B cell (primary cell): ENCODE measurements around the gene SYNE2. TPM values are rescaled to one million over a fixed set of nuclear protein-coding genes. Genes with fewer than 3 reads are reported as not detected.

Experiments used
- ATAC-seq: fragments of 200-7000 bp; cut with Tn5 transposase; one replicate; pipeline ENCODE4 v1.10.0; 2021; ENCODE audit warnings: low read depth, mild to moderate bottlenecking, moderate number of reproducible peaks, moderate library complexity
- CTCF ChIA-PET: fragments of 350-600 bp; sonication (Branson Sonifier 250); formaldehyde crosslinking; loops from one replicate; lab custom pipeline; 2021; ENCODE audit warnings: antibody characterized with exemption, inconsistent platforms; lab: Charles Lee
- POLR2A ChIA-PET: fragments of 350-600 bp; sonication (Branson Sonifier 250); formaldehyde crosslinking; loops from one replicate; lab custom pipeline; 2021; ENCODE audit warnings: antibody characterized with exemption; lab: Charles Lee
- DNase-seq: peaks from one replicate; pipeline ENCODE4 v3.0.0; 2013
- H2AFZ ChIP-seq: 2 replicates; pipeline ENCODE4 v1.6.1; 2012; ENCODE audit warnings: mild to moderate bottlenecking, low read depth, low read length; ENCODE audit not compliant: insufficient read depth, poor library complexity, severe bottlenecking
- H3K27ac ChIP-seq, 2 donors: 1 replicate in 1 of 2; 2 replicates in 1 of 2; pipeline ENCODE4 v1.5.1; 2012 to 2013; ENCODE audit warnings: low read length in 2 of 2, mild to moderate bottlenecking in 2 of 2, moderate library complexity in 1 of 2
- H3K27me3 ChIP-seq, 4 experiments: fragments of 200-600 bp in 1 of 4; sonication (generic) in 1 of 4; replicated peaks in 1 of 4; 1 replicate in 2 of 4; 2 replicates in 2 of 4; pipeline versions ENCODE4 v1.6.1 to v1.7.0; 2013 to 2016; ENCODE audit warnings: low read length in 3 of 4, mild to moderate bottlenecking in 2 of 4, mixed read lengths in 1 of 4, moderate library complexity in 1 of 4; ENCODE audit not compliant: insufficient read depth in 4 of 4, control insufficient read depth in 3 of 4; ENCODE audit errors: control extremely low read depth in 1 of 4
- H3K36me3 ChIP-seq, 2 experiments: replicated peaks in 1 of 2; 1 replicate in 1 of 2; 2 replicates in 1 of 2; pipeline versions ENCODE4 v1.6.1 to v1.7.1; 2013; ENCODE audit warnings: low read length in 1 of 2; ENCODE audit not compliant: insufficient read depth in 2 of 2, control insufficient read depth in 1 of 2; ENCODE audit errors: control extremely low read depth in 1 of 2, extremely low read depth in 1 of 2
- H3K4me1 ChIP-seq, 2 donors: fragments of 200-600 bp in 1 of 2; sonication (generic) in 1 of 2; 1 replicate in 1 of 2; 2 replicates in 1 of 2; pipeline versions ENCODE4 v1.5.1 to v1.6.1; 2013 to 2017; ENCODE audit warnings: low read length in 2 of 2; ENCODE audit not compliant: control insufficient read depth in 2 of 2, insufficient read depth in 2 of 2
- H3K4me2 ChIP-seq: replicated peaks from 2 replicates; pipeline ENCODE3; 2012; ENCODE audit warnings: mild to moderate bottlenecking, low read depth, low read length; ENCODE audit not compliant: poor library complexity, severe bottlenecking
- H3K4me3 ChIP-seq, 5 experiments: fragments of 200-600 bp in 1 of 5; sonication (generic) in 1 of 5; 1 replicate in 3 of 5; 2 replicates in 2 of 5; pipeline versions ENCODE4 v1.5.1 to v1.7.0; 2011 to 2016; ENCODE audit warnings: low read length in 4 of 5, mild to moderate bottlenecking in 4 of 5, low read depth in 2 of 5, control low read depth in 1 of 5, moderate library complexity in 1 of 5; ENCODE audit not compliant: insufficient read depth in 1 of 5; ENCODE audit errors: control extremely low read depth in 1 of 5, extremely low read depth in 1 of 5
- H3K79me2 ChIP-seq: fragments of 200-600 bp; sonication (generic); one replicate; pipeline ENCODE4 v1.6.0; 2016; ENCODE audit warnings: low read length; ENCODE audit not compliant: control insufficient read depth, insufficient read depth
- H3K9ac ChIP-seq: fragments of 200-600 bp; sonication (generic); 2 replicates; pipeline ENCODE4 v1.6.1; 2017; ENCODE audit warnings: mild to moderate bottlenecking, low read length, moderate library complexity
- H3K9me3 ChIP-seq, 3 donors: one replicate each; pipeline versions ENCODE4 v1.6.1 to v1.7.1; 2013; ENCODE audit warnings: low read length in 2 of 3; ENCODE audit not compliant: control insufficient read depth in 2 of 3, insufficient read depth in 1 of 3; ENCODE audit errors: control extremely low read depth in 1 of 3
- H4K20me1 ChIP-seq: 2 replicates; pipeline ENCODE4 v1.6.0; 2012; ENCODE audit warnings: mild to moderate bottlenecking, low read length; ENCODE audit not compliant: insufficient read depth, control insufficient read depth, poor library complexity, severe bottlenecking
- H3K27ac Mint-ChIP-seq: one replicate; pipeline ENCODE4 v1.8.0; 2021; ENCODE audit warnings: mixed read lengths
- H3K27me3 Mint-ChIP-seq: one replicate; pipeline ENCODE4 v1.8.0; 2021; ENCODE audit warnings: mixed read lengths
- H3K4me1 Mint-ChIP-seq: one replicate; pipeline ENCODE4 v1.8.0; 2021; ENCODE audit warnings: mixed read lengths
- H3K4me3 Mint-ChIP-seq: one replicate; pipeline ENCODE4 v1.8.0; 2021; ENCODE audit warnings: mixed read lengths
- H3K9me3 Mint-ChIP-seq: one replicate; pipeline ENCODE4 v1.8.0; 2022; ENCODE audit warnings: mixed read lengths; ENCODE audit not compliant: insufficient read depth
- CTCF ChIP-seq: fragments of 200-600 bp; IDR thresholded peaks from one replicate; pipeline ENCODE4 v1.8.0; 2022; ENCODE audit warnings: antibody characterized with exemption, mild to moderate bottlenecking
- EZH2 ChIP-seq: IDR thresholded peaks from 2 replicates; pipeline ENCODE4 v1.6.1; 2012; ENCODE audit warnings: borderline replicate concordance, low read depth, mild to moderate bottlenecking, moderate library complexity, low read length; ENCODE audit not compliant: insufficient read depth, poor library complexity, severe bottlenecking
- WGBS: methylation state at CpG from one replicate; pipeline ENCODE4 v1.1.5; 2013; ENCODE audit warnings: missing lambda C conversion rate; ENCODE audit not compliant: insufficient coverage; 5-methylcytosine and 5-hydroxymethylcytosine counted together
- intact Hi-C: fragments of 100-400 bp; cut with micrococcal nuclease; formaldehyde crosslinking; loops from one replicate; pipeline ENCODE4 v1.10.0; 2022
- polyA plus RNA-seq: library from polyadenylated mRNA; depleted of rRNA; stranded (reverse); fragments of >200 nt; gene quantifications from 2 replicates; pipeline ENCODE4 v1.2.3, GENCODE V29; 2012
- total RNA-seq, 2 donors: library from RNA; stranded (reverse); fragments of 120-200 nt in 1 of 2; gene quantifications; 1 replicate in 1 of 2; 2 replicates in 1 of 2; pipeline versions ENCODE4 v1.2.3 to v1.2.4, GENCODE V29; 2013 to 2022

SYNE2 gene
- total and polyA plus RNA-seq, 2 donors (not counting 1 experiment from before 2014, with no cell fraction given) = 39.5 to 105 TPM

GRCh38 chr14:63996625-63997220 is 143.9 kb downstream of the SYNE2 start:
- H3K4me3 Mint-ChIP-seq = no peak overlapping the region
- H3K27ac Mint-ChIP-seq = no peak overlapping the region
- CTCF ChIA-PET = interaction anchor here (1.3 to 1.6 kb wide), 3 partner anchors 13 to 199 kb away, joined by 3 to 4 read pairs (median 4); no protein-coding TSS in a partner anchor

More at GRCh38 chr14:63996625-63997220, 143.9 kb downstream of the SYNE2 start:
- Histone ChIP-seq H3K79me2 (no peaks in the 10 kb centered on the region), H3K9ac (no peak overlapping the region), H3K27ac (no peak overlapping the region), H4K20me1 (no peaks in the 10 kb centered on the region), H3K9me3 (no peaks in the 10 kb centered on the region), H3K4me1 (peaks cover under 1 to 2% of the 10 kb centered on the region in 2 donors), H3K4me2 (no peak overlapping the region), H3K27me3 (no peaks in the 10 kb centered on the region), H2AFZ (no peak overlapping the region), H3K36me3 (peaks cover 2 to 17% of the 10 kb centered on the region in 2 experiments), H3K4me3 (no peak overlapping the region)
- no peak for DNase-seq
- 100% methylated on average over 2 of the region's 10 CpGs for WGBS
- no peak for ATAC-seq
- H3K4me1 Mint-ChIP-seq = peaks cover 5% of the 10 kb centered on the region
- no peaks in the 10 kb centered on the region for H3K27me3 Mint-ChIP-seq
- POLR2A ChIA-PET = no interaction called here
- H3K9me3 Mint-ChIP-seq = no peaks in the 10 kb centered on the region
- intact Hi-C loops = no loop called here
- TF ChIP-seq EZH2 = no peak
- no peak for TF ChIP-seq CTCF
